BE2C (cell line): ENCODE data around the gene MRPS27.

Source experiments
- DNase-seq: peaks from one replicate; pipeline ENCODE4 v3.0.0-alpha.2; 2020
- H3K27me3 ChIP-seq: fragments of 250-450 bp; sonication (Bioruptor Pico); 2 replicates; pipeline ENCODE4 v1.5.1; 2020; ENCODE audit warnings: mild to moderate bottlenecking
- H3K36me3 ChIP-seq: fragments of 250-450 bp; sonication (Bioruptor Pico); 2 replicates; pipeline ENCODE4 v1.5.1; 2020; ENCODE audit warnings: mild to moderate bottlenecking
- H3K4me1 ChIP-seq: fragments of 250-450 bp; sonication (Bioruptor Pico); 2 replicates; pipeline ENCODE4 v1.5.1; 2020
- H3K4me3 ChIP-seq: 2 replicates; pipeline ENCODE4 v1.5.1; 2011; ENCODE audit warnings: low read depth, low read length
- H3K9me3 ChIP-seq: fragments of 250-450 bp; sonication (Bioruptor Pico); 2 replicates; pipeline ENCODE4 v1.5.1; 2020
- TF ChIP-seq, protein P1 (sequence below): IDR thresholded peaks from 2 replicates; pipeline ENCODE4 v1.5.1; 2012; ENCODE audit warnings: mild to moderate bottlenecking, low read depth, low read length

Gene MRPS27

DNA sequence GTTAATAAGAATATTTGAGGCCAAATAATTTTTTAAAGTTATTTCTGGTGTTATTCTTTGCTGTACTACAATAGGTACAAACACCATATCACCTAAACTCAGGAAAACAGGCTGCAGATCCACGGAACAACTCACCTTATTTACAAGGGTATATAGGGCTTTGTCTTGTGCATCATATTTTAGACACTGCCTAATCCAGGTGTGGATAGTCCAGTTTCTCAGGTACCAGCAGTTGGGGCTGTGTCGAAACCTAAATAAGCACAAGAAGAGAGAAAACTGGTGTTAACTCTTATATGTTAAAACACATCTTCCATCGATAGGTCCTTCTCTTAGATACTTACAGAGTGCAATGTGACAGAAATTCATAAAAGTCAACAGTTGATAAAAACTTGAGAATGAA lies 82.2 kb downstream of the MRPS27 start:
- Histone ChIP-seq H3K27me3 (no peaks in the 10 kb centered on the region), H3K4me1 (no peaks in the 10 kb centered on the region), H3K9me3 (no peaks in the 10 kb centered on the region), H3K4me3 (no peak overlapping the region), H3K36me3 (peaks cover 29% of the 10 kb centered on the region)
- no peak for DNase-seq
- TF ChIP-seq, protein P1, sequence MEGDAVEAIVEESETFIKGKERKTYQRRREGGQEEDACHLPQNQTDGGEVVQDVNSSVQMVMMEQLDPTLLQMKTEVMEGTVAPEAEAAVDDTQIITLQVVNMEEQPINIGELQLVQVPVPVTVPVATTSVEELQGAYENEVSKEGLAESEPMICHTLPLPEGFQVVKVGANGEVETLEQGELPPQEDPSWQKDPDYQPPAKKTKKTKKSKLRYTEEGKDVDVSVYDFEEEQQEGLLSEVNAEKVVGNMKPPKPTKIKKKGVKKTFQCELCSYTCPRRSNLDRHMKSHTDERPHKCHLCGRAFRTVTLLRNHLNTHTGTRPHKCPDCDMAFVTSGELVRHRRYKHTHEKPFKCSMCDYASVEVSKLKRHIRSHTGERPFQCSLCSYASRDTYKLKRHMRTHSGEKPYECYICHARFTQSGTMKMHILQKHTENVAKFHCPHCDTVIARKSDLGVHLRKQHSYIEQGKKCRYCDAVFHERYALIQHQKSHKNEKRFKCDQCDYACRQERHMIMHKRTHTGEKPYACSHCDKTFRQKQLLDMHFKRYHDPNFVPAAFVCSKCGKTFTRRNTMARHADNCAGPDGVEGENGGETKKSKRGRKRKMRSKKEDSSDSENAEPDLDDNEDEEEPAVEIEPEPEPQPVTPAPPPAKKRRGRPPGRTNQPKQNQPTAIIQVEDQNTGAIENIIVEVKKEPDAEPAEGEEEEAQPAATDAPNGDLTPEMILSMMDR = no peak

DNA sequence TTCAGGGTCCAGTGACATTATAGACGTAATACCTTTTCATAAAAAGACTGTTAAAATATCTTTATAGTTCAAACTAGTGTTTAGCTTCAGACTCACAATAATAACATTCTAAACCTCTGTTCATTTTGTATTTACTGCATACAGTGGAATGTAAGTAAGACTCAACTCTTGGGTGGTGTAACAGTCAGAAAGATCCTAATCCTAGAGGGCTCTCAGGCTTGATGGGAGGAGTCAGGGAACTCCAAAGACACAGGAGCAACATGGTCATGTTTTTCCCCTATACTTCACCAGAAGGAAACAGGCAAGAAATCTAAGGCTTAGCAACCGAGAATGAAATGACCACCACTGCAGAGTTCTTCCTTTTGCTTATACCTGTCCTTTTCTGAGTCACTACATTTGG lies 82.6 kb downstream of the MRPS27 start:
- H3K4me1 ChIP-seq = no peaks in the 10 kb centered on the region

DNA sequence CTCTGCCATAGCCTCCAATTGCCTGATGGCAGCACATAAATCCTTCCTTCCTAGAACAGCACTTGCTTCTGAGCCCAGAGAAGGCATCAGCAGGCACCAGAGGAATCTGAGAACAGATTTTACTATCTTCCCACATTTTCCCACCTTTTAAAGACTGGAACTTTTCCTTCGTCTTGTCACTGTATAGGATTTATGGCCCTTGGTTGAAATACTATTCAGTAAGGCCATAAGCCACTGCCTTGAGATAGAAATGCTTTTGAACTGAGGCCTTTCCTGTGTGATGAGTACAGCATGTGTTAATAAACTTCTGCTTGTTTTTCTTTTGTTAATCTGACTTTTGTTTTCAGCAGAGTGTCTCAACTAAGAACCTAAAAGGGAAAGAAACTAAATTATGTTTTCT lies 84.3 kb downstream of the MRPS27 start:
- no peaks in the 10 kb centered on the region for H3K9me3 ChIP-seq
- DNase-seq = no peak
- peaks cover 45% of the 10 kb centered on the region for H3K36me3 ChIP-seq
- TF ChIP-seq, protein P1 = no peak
- no peaks in the 10 kb centered on the region for H3K4me1 ChIP-seq
- no peaks in the 10 kb centered on the region for H3K27me3 ChIP-seq
- no peak overlapping the region for H3K4me3 ChIP-seq

More for the DNA sequence above, 82.6 kb downstream of the MRPS27 start:
- peaks cover 33% of the 10 kb centered on the region for H3K36me3 ChIP-seq
- no peaks in the 10 kb centered on the region for H3K27me3 ChIP-seq
- no peaks in the 10 kb centered on the region for H3K9me3 ChIP-seq
- no peak overlapping the region for H3K4me3 ChIP-seq
- DNase-seq = no peak
- TF ChIP-seq, protein P1 = no peak

DNA sequence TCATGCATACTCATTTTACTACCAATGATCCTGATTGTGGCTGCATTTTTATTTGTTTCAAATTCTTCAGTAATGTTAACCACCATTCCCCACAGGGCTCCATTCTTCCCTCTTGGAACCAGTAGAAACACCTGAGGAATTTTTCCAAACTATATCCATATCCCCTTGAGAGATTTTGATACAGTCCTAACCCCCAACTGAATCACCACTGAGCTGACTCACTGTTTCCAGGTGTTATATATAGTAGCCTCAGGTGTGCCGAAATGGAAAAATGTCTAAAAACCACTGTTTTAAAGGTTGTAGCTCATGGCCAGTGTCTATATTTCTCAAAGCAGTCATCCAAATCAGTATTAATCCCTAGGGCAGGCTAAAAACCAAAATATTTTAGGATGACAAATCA lies 85.2 kb downstream of the MRPS27 start:
- H3K4me1 ChIP-seq = no peaks in the 10 kb centered on the region
- no peak for DNase-seq
- H3K9me3 ChIP-seq = no peaks in the 10 kb centered on the region
- no peak overlapping the region for H3K4me3 ChIP-seq
- no peaks in the 10 kb centered on the region for H3K27me3 ChIP-seq
- H3K36me3 ChIP-seq = peaks cover 48% of the 10 kb centered on the region
- TF ChIP-seq, protein P1 = no peak

DNA sequence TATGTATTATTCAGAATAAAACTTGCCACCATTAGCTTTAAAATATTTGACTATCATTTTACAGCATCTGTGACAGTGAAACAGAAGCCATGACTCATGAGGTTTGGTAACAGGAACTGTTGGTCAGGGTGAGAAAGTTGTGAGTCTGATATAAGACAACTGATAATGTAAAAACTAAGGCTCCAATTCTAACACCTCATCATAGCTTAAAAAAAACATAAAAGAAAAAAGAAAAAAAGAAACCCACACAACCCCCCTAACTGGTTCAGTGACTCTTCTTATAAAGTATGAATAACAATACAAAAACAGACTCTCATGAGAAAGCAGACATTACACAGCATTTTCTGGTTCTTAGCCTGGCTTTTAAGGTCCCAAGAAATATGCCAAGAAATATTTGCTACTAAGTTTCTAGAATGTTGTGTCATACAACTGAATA lies 85.8 kb downstream of the MRPS27 start:
- TF ChIP-seq, protein P1 = no peak
- DNase-seq = no peak
- H3K4me3 ChIP-seq = no peak overlapping the region
- H3K4me1 ChIP-seq = no peaks in the 10 kb centered on the region
- H3K9me3 ChIP-seq = no peaks in the 10 kb centered on the region
- H3K36me3 ChIP-seq = peaks cover 48% of the 10 kb centered on the region
- H3K27me3 ChIP-seq = no peaks in the 10 kb centered on the region

DNA sequence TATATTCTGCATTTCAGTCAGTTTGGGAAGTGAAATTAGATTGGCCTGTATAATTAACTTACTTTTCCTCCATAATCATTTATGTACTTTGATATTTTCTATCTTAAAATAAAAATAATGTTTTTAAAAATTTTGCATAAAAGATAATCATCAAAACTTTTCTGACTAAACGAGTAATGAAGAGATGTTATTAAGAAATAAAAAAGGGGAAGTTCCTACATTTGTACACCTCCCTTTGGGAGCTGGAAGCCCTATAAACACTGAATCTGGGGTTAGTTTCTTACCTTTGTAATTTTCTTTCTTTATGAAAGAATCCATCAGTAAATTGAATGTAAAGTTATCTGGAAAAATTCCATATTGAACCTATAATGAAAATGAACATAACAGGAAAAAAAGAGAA lies 86.2 kb downstream of the MRPS27 start:
- no peaks in the 10 kb centered on the region for H3K4me1 ChIP-seq
- H3K27me3 ChIP-seq = no peaks in the 10 kb centered on the region
- TF ChIP-seq, protein P1 = no peak
- no peak for DNase-seq
- peaks cover 48% of the 10 kb centered on the region for H3K36me3 ChIP-seq
- no peaks in the 10 kb centered on the region for H3K9me3 ChIP-seq
- no peak overlapping the region for H3K4me3 ChIP-seq
